HG02610 (cell line): ENCODE data around the gene TRPV3.
"Not testable (repeated sequence)": the region's sequence is repeated elsewhere in the genome, so short reads cannot be mapped to it uniquely, and the experiment has no call there.

Source experiments
- ATAC-seq: cut with Tn5 transposase; IDR thresholded peaks from one replicate; pipeline ENCODE4 v1.9.1; 2021; ENCODE audit warnings: mild to moderate bottlenecking, moderate library complexity; ENCODE audit not compliant: unreplicated experiment

The TRPV3 gene

DNA sequence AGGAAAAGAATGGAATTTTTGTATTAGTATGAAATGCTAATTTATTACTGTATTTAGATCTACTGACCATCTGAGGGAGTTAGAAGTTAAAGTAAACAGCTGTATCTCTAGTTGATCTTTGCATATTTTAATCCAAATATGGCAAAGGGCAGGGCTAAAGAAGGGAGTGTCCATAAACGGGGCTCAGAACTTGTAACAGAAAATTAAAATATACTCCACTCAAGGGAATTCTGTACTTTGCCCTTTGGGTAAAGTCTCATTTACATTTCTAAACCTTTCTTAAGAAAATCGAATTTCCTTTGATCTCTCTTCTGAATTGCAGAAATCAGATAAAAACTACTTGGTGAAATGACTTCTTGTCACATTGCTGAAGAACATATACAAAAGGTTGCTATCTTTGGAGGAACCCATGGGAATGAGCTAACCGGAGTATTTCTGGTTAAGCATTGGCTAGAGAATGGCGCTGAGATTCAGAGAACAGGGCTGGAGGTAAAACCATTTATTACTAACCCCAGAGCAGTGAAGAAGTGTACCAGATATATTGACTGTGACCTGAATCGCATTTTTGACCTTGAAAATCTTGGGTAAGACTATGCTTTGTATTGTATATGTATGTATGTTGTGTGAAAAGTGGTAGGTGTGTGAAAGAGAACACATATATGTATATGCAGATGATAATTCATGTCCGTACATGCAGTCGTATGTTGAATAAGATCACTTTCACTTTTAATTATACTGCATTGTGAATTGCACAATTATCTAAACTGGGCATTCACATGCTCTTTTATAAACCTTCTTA, 81.6 kb downstream of the TRPV3 start, which contains the start of gene ASPA:
Gene ASPA (plus strand): TSS at position 186 of the 799 bp plus-strand sequence. CDS start 163 bp downstream, at position 349.
- ATAC-seq, result no peak

DNA sequence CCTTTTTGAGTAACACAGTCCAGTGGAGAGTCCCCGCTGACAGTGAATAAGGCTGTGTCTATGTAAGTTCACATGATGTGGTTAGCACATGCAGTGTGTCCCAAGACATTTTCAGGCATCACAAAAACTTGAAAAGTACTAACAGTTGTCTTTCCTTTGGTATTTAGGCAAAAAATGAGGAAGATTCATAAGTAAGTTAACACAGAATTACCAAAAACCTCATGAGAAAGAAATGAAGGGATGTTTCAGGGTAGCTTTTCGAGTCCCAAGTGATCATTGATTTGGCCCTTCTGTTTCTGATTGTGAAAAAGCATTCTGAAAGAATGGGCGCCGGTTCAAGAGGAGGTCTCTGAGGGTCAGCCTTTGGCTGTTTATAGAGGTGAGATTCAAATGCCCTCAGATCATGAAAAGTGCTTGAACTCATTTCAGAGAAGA, 82.3 kb downstream of the TRPV3 start:
- no peak for ATAC-seq

DNA sequence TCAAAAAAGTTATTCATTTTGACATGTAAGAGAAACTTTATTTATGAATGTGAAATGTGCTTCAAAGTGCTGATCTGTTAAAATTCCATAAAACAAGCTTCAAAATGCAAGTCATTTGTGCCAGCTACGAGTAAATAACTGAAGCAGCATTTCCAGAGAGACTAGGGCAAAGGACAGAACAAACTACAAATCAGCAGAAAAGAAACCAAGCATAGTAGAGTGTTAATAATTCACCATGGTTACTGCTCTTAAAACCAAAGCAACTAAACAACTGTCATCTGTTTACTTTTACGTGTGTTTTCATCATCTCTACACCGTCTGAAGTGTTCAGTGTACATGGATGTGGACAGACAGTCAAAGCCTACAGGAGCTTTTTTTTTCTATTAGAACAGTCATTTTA, 83.4 kb downstream of the TRPV3 start:
- ATAC-seq, result no peak

DNA sequence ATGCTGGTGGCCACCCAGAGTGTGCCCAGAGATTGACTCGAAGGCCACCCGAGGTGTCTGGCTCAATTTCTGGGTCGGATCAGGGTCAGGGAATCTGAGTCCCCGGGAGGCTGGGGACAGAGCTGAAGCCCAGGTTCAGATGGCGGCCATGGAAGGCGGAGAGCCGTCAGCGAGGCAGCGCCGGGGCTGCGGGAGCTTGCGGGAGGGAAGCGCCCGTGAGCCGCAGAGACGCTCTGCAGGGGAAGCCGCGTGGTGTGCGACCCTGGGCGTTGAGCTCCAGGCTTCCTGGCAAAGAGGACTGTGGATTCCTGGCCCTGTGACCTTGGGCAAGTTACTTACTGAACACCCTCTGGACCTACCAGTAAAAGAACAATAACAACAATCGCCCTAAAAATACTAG, 85.5 kb downstream of the TRPV3 start:
- ATAC-seq, result no peak

DNA sequence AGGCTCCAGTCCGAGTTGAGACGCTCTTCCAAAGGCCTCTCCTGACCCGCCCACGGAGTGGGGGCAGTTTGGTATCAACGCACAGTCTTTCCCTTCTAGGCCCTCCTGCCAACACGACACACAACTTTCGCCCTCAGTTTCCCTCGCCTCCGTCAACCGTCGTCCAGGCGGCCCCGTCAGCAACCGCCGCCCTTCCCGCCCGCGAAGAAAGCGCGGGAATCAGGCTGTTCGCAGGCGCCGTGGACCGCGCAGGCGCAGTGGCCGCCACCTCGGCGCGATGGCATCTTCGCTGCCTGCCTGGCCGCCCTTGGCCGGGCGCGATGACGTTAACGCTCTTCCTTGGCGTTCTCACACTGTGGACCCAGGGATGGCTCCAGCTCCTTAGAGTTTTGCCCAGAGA, 86.0 kb downstream of the TRPV3 start, which contains the start of gene SPATA22:
Gene SPATA22 (minus strand): TSS at position 221 of the 400 bp plus-strand sequence. CDS start 2,494 bp downstream, outside the sequence.
- no peak for ATAC-seq

DNA sequence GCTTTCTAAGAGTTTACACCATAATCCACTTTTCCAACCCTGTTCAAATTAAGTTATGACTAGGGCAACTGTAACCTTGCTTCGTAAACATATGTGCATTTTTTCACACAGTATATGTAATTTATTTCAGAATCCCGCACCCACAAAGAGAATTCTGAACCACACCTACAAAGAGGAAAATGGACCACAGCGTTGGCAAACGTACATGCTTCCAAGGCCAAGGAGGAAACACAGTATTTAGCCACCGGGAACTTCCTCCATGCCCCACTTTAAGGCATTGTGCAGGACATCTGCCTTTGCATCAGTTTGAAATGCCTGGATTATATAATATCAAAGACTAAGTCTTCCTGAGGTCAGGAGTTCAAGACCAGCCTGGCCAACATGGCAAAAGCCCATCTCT, 88.1 kb downstream of the TRPV3 start:
- no peak for ATAC-seq

DNA sequence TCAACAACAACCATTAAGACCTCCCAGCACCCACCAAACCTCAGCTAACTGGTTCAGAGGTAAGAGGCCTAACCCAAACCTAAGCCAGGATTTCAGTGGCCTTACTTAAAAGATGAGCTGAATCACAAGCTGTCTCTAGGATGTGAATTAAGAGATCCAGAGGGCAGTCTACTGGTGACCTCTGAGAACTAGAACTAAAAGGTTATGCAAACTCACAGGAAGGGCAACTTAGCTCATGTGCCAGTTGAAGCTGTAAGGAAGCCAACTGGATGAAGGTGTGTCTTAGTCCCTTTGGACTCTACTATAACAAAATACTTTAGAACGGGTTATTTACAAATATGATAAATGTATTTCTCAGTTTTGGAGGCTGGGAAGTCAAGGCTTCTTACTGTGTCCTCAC, 91.3 kb downstream of the TRPV3 start:
- not testable (repeated sequence) for ATAC-seq
